NB4 (cell line): ENCODE results near the gene EGR1.
A peak's percentile ranks its signal among the peaks of the same experiment; 100 is the strongest.

Experiments used
- DNase-seq: peaks from one replicate; pipeline ENCODE4 v3.0.0; 2010; ENCODE audit warnings: low read depth
- H3K4me3 ChIP-seq: one replicate; pipeline ENCODE4 v1.5.1; 2011; ENCODE audit warnings: mild to moderate bottlenecking, low read depth, low read length, moderate library complexity
- CTCF ChIP-seq: IDR thresholded peaks from one replicate; pipeline ENCODE4 v1.5.1; 2012; ENCODE audit warnings: low read depth, low read length
- MAX ChIP-seq: IDR thresholded peaks from 2 replicates; pipeline ENCODE4 v1.6.1; 2011; ENCODE audit warnings: low read depth, low read length
- MYC ChIP-seq: IDR thresholded peaks from 2 replicates; pipeline ENCODE4 v1.6.1; 2011; ENCODE audit warnings: low read depth, low read length
- POLR2A ChIP-seq: IDR thresholded peaks from 2 replicates; pipeline ENCODE4 v1.6.1; 2011; ENCODE audit warnings: mild to moderate bottlenecking; ENCODE audit not compliant: insufficient read length; ENCODE audit errors: extremely low read depth

The EGR1 gene

GRCh38 chr5:138465261-138466124 lies at the start of gene EGR1:
EGR1 (plus strand) TSS chr5:138465479; CDS start chr5:138465762, 283 bp downstream.
- peak within 1 kb of the TSS; percentile 76 for H3K4me3 ChIP-seq
- DNase-seq: peak; percentile 92
- peak; percentile 47; the same call in 1 of the 2 replicates for TF ChIP-seq MYC
- TF ChIP-seq CTCF: no peak
- peak; percentile 98 for TF ChIP-seq POLR2A
- no peak for TF ChIP-seq MAX

GRCh38 chr5:138418444-138418843 lies 46.8 kb upstream of the EGR1 start:
- H3K4me3 ChIP-seq: no peak overlapping the region
- DNase-seq: no peak
- no peak for TF ChIP-seq MAX
- no peak for TF ChIP-seq CTCF
- no peak for TF ChIP-seq POLR2A
- TF ChIP-seq MYC: no peak

- no peak for DNase-seq
- H3K4me3 ChIP-seq: no peak overlapping the region
- TF ChIP-seq MAX: no peak
- TF ChIP-seq POLR2A: no peak
- no peak for TF ChIP-seq MYC
- TF ChIP-seq CTCF: no peak
These were observed 40.2 kb upstream of the EGR1 start for GRCh38 chr5:138425079-138425478.

- TF ChIP-seq MAX (no peak), CTCF (no peak), MYC (no peak), POLR2A (no peak)
- no peak overlapping the region for H3K4me3 ChIP-seq
- no peak for DNase-seq
These were observed 29.3 kb upstream of the EGR1 start for GRCh38 chr5:138435943-138436342.

- H3K4me3 ChIP-seq: peak overlapping the region; percentile 41
- TF ChIP-seq CTCF (no peak), POLR2A (no peak), MYC (no peak), MAX (no peak)
- no peak for DNase-seq
These were observed 27.1 kb upstream of the EGR1 start for GRCh38 chr5:138438003-138438723.
